HG03457 (cell line): Measurements from ENCODE around the gene C21orf58.
A peak's percentile ranks its signal among the peaks of the same experiment; 100 is the strongest.
"Not testable (repeated sequence)": the region's sequence is repeated elsewhere in the genome, so short reads cannot be mapped to it uniquely, and the experiment has no call there.

Experiments used
- ATAC-seq: cut with Tn5 transposase; IDR thresholded peaks from one replicate; pipeline ENCODE4 v1.9.1; 2021; ENCODE audit warnings: moderate number of reproducible peaks; ENCODE audit not compliant: unreplicated experiment

Gene C21orf58

GRCh38 chr21:46323710-46324389 is at the start of gene C21orf58, which contains the start of gene PCNT:
Gene C21orf58 (minus strand): TSS chr21:46323870. CDS start chr21:46322738, 1,132 bp downstream.
Gene PCNT (plus strand): TSS chr21:46324156. CDS start chr21:46324229, 73 bp downstream.
- peak; percentile 68 for ATAC-seq

GRCh38 chr21:46372947-46373346 is 49.3 kb upstream of the C21orf58 start:
- not testable (repeated sequence) for ATAC-seq

GRCh38 chr21:46372014-46372485 is 48.4 kb upstream of the C21orf58 start:
- no peak for ATAC-seq

- no peak for ATAC-seq
These were observed 47.7 kb upstream of the C21orf58 start for GRCh38 chr21:46371204-46372013.

GRCh38 chr21:46369520-46370235 is 46.0 kb upstream of the C21orf58 start:
- no peak for ATAC-seq

GRCh38 chr21:46368533-46369285 is 45.0 kb upstream of the C21orf58 start:
- ATAC-seq = no peak

- no peak for ATAC-seq
These were observed 43.3 kb upstream of the C21orf58 start for GRCh38 chr21:46366966-46367365.

GRCh38 chr21:46366561-46366960 is 42.9 kb upstream of the C21orf58 start:
- ATAC-seq = no peak

GRCh38 chr21:46366091-46366490 is 42.4 kb upstream of the C21orf58 start:
- ATAC-seq = no peak

- ATAC-seq = no peak
These were observed 40.0 kb upstream of the C21orf58 start for GRCh38 chr21:46363698-46364097.

GRCh38 chr21:46362946-46363345 is 39.3 kb upstream of the C21orf58 start:
- ATAC-seq = no peak

GRCh38 chr21:46361935-46362334 is 38.3 kb upstream of the C21orf58 start:
- no peak for ATAC-seq

GRCh38 chr21:46361176-46361575 is 37.5 kb upstream of the C21orf58 start:
- no peak for ATAC-seq

- no peak for ATAC-seq
These were observed 34.2 kb upstream of the C21orf58 start for GRCh38 chr21:46357684-46358425.

GRCh38 chr21:46357335-46357604 is 33.6 kb upstream of the C21orf58 start:
- ATAC-seq = no peak

GRCh38 chr21:46356494-46357334 is 33.0 kb upstream of the C21orf58 start:
- no peak for ATAC-seq

- no peak for ATAC-seq
These were observed 32.3 kb upstream of the C21orf58 start for GRCh38 chr21:46356005-46356338.

GRCh38 chr21:46355161-46356004 is 31.7 kb upstream of the C21orf58 start:
- ATAC-seq = no peak
